ENCODE data around the gene KLF13. TPM values are rescaled to one million over a fixed set of nuclear protein-coding genes. Genes with fewer than 3 reads are reported as not detected.
A peak's percentile ranks its signal among the peaks of the same experiment; 100 is the strongest.

The KLF13 gene
- total RNA-seq, 2 donors from 2014 or later: 25.7 to 38.4 TPM

- Histone ChIP-seq H3K27ac (peak overlapping the region; percentile 36 to 52 (median 48)), H3K36me3 (replicated peaks in 1 of 2; ENCODE audit: insufficient read depth in 1 of 2, low read depth in 2 of 2) (no peaks in the 10 kb centered on the region), H3K4me3 (no peak overlapping the region), H3K4me1 (peaks cover 15% of the 10 kb centered on the region), H3K9me3 (no peaks in the 10 kb centered on the region), H3K27me3 (no peaks in the 10 kb centered on the region)
- DNase-seq (peak; percentile 22 to 60 (median 50)), ATAC-seq (peak; percentile 57)
- intact Hi-C loops (cut with DNase I): no loop called here
- 54 to 68% methylated on average over 9 to 11 of the region's 11 CpGs for WGBS, 2 donors
- no peak for TF ChIP-seq CTCF (IDR thresholded peaks at IDR 0.05)
- TF ChIP-seq POLR2A (IDR thresholded peaks at IDR 0.05): no peak
Measured at GRCh38 chr15:31279221-31280045, 47.2 kb upstream of the KLF13 start.

- H3K4me3 ChIP-seq: no peak overlapping the region
- no peaks in the 10 kb centered on the region for H3K27me3 ChIP-seq
- H3K9me3 ChIP-seq: no peaks in the 10 kb centered on the region
- no peaks in the 10 kb centered on the region for H3K36me3 ChIP-seq (replicated peaks in 1 of 2; ENCODE audit: insufficient read depth in 1 of 2, low read depth in 2 of 2)
- peak; percentile 64 for ATAC-seq
- intact Hi-C loops (cut with DNase I): no loop called here
- DNase-seq: peak in 3 of 4 donors; percentile 25 to 51 (median 51)
- WGBS, 2 donors: 42 to 61% methylated on average over 11 to 16 of the region's 16 CpGs
- peaks cover 11% of the 10 kb centered on the region for H3K4me1 ChIP-seq
- no peak for TF ChIP-seq POLR2A (IDR thresholded peaks at IDR 0.05)
- TF ChIP-seq CTCF (IDR thresholded peaks at IDR 0.05): no peak
- peak overlapping the region; percentile 36 to 52 (median 48) for H3K27ac ChIP-seq
Measured at GRCh38 chr15:31280046-31280830, 46.4 kb upstream of the KLF13 start.

GRCh38 chr15:31280831-31281216 is 45.8 kb upstream of the KLF13 start:
- peak in 1 of 4 donors; percentile 5 for DNase-seq
- H3K27ac ChIP-seq: peak overlapping the region in 3 of 4 donors; percentile 46 to 52 (median 49)

GRCh38 chr15:31283043-31283442 is 43.6 kb upstream of the KLF13 start:
- TF ChIP-seq POLR2A (IDR thresholded peaks at IDR 0.05) (no peak), CTCF (IDR thresholded peaks at IDR 0.05) (no peak)
- no peak for DNase-seq

More at GRCh38 chr15:31280831-31281216, 45.8 kb upstream of the KLF13 start:
- H3K36me3 ChIP-seq (replicated peaks in 1 of 2; ENCODE audit: insufficient read depth in 1 of 2, low read depth in 2 of 2): no peaks in the 10 kb centered on the region
- H3K4me3 ChIP-seq: no peak overlapping the region
- H3K27me3 ChIP-seq: no peaks in the 10 kb centered on the region
- no peaks in the 10 kb centered on the region for H3K9me3 ChIP-seq
- TF ChIP-seq CTCF (IDR thresholded peaks at IDR 0.05) (no peak), POLR2A (IDR thresholded peaks at IDR 0.05) (no peak)
- ATAC-seq: no peak
- WGBS, 2 donors: 70 to 73% methylated on average over 6 of the region's 6 CpGs
- peaks cover 11% of the 10 kb centered on the region for H3K4me1 ChIP-seq
- intact Hi-C loops (cut with DNase I): no loop called here

More at GRCh38 chr15:31283043-31283442, 43.6 kb upstream of the KLF13 start:
- Histone ChIP-seq H3K36me3 (replicated peaks in 1 of 2; ENCODE audit: insufficient read depth in 1 of 2, low read depth in 2 of 2) (no peaks in the 10 kb centered on the region), H3K4me1 (peaks cover 11% of the 10 kb centered on the region), H3K27ac (no peak overlapping the region), H3K4me3 (no peak overlapping the region), H3K27me3 (no peaks in the 10 kb centered on the region), H3K9me3 (no peaks in the 10 kb centered on the region)
- no peak for ATAC-seq
- intact Hi-C loops (cut with DNase I): no loop called here
- 84 to 91% methylated on average over 4 of the region's 4 CpGs for WGBS, 2 donors

All from body of pancreas (tissue), 4 donors.